Immature natural killer cell (primary cell): ENCODE measurements around the gene RNF141. TPM values are rescaled to one million over a fixed set of nuclear protein-coding genes. Genes with fewer than 3 reads are reported as not detected.

ENCODE experiments used
- DNase-seq, 3 donors: peaks; one replicate each; pipeline ENCODE4 v3.0.0; 2022; ENCODE audit warnings: mixed read lengths in 1 of 3
- H3K27ac Mint-ChIP-seq, 6 donors: one replicate each; pipeline ENCODE4 v1.8.0; 2020; ENCODE audit warnings: mixed read lengths in 6 of 6, mild to moderate bottlenecking in 5 of 6, inconsistent platforms in 4 of 6, moderate library complexity in 3 of 6
- H3K27me3 Mint-ChIP-seq, 3 donors: one replicate each; pipeline ENCODE4 v1.8.0; 2020 to 2021; ENCODE audit warnings: low read depth in 3 of 3, mild to moderate bottlenecking in 3 of 3, mixed read lengths in 3 of 3, moderate library complexity in 3 of 3, inconsistent platforms in 1 of 3
- H3K36me3 Mint-ChIP-seq, 3 donors: one replicate each; pipeline ENCODE4 v1.8.0; 2020; ENCODE audit warnings: mixed read lengths in 3 of 3, inconsistent platforms in 2 of 3, mild to moderate bottlenecking in 2 of 3
- H3K4me1 Mint-ChIP-seq, 2 donors: one replicate each; pipeline ENCODE4 v1.8.0; 2020; ENCODE audit warnings: inconsistent platforms in 2 of 2, mild to moderate bottlenecking in 2 of 2, mixed read lengths in 2 of 2, moderate library complexity in 1 of 2
- H3K4me3 Mint-ChIP-seq, 5 donors: one replicate each; pipeline ENCODE4 v1.8.0; 2020; ENCODE audit warnings: mild to moderate bottlenecking in 5 of 5, mixed read lengths in 5 of 5, inconsistent platforms in 3 of 5, moderate library complexity in 3 of 5
- H3K9me3 Mint-ChIP-seq, 6 donors: one replicate each; pipeline ENCODE4 v1.8.0; 2020; ENCODE audit warnings: mild to moderate bottlenecking in 6 of 6, mixed read lengths in 6 of 6, inconsistent platforms in 4 of 6, moderate library complexity in 3 of 6
- polyA plus RNA-seq, 3 donors: library from polyadenylated mRNA; unstranded; fragments of 300-500 nt; fragmentation: Illumina TruSeq; gene quantifications; one replicate each; pipeline ENCODE4 v1.2.3, GENCODE V29; 2021

RNF141 gene
- polyA plus RNA-seq, 3 donors from 2014 or later: 12.0 to 16.8 (median 13.0) TPM

DNA sequence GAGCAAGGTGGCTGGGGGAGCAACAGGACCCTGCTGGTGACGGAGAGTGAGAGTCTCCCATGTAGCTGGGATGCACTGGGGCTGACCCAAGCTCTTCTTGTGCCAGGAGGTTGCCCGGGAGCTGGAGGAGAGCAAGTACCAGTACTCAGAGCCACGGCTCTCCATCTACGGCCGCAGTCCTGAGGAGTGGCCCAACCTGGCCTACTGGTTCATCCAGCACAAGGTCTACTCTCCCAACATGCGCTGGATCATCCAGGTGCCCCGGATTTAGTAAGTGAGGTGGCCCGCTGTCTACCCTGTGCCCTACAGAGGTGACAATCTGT is 45.6 kb downstream of the RNF141 start:
- H3K4me3 Mint-ChIP-seq: no peak overlapping the region
- H3K9me3 Mint-ChIP-seq: no peaks in the 10 kb centered on the region
- no peak for DNase-seq

DNA sequence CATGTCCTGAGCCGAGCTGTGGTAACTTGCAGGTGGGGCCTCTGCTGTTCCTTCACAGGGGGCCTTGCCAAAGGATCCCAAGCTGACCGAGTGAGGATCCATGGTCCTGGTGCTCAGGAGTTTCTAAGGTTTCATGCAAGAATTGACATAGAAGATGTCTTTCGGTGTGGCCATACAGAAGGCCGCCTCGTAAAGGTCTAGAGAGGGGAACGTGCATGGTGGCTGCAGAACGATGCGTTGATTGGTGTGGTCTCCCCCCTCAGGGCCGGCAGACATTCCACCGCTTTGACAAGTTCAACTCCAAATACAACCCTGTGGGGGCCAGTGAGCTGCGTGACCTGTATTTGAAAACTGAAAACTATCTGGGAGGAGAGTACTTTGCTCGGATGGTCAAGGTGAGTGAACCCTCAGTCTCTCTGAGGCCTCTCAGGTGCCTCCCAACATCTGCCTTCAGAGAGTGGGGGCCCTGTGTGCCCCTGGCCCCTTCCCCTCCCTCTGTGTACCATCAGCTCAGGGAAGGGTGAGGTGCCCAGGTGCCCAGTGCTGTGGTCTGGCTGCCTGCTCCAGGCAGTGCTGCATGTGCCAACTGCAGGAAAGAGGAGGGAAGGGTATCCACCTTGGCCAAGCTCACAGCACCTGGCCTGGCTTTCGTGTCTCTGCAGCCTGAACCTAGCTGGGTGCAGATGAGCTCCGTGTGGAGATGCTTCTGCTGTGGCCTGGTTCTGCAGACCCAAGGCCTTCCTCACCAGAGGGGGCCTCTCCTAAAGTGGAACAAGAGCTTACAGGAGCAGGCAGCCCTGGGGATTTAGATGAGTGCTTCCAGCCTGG is 46.1 kb downstream of the RNF141 start:
- no peak for DNase-seq
- Mint-ChIP-seq H3K4me3 (no peak overlapping the region), H3K9me3 (no peaks in the 10 kb centered on the region), H3K4me1 (peaks cover 7 to 8% of the 10 kb centered on the region in 2 donors), H3K36me3 (peaks cover 0 to 24% (median 24%) of the 10 kb centered on the region in 3 donors), H3K27ac (no peak overlapping the region), H3K27me3 (peaks cover 2 to 4% (median 2%) of the 10 kb centered on the region in 3 donors)

More for the DNA sequence above, 45.6 kb downstream of the RNF141 start:
- Mint-ChIP-seq H3K36me3 (peaks cover 0 to 28% (median 19%) of the 10 kb centered on the region in 3 donors), H3K27ac (no peak overlapping the region), H3K4me1 (peaks cover 2% of the 10 kb centered on the region in 2 donors), H3K27me3 (peaks cover 2 to 4% (median 2%) of the 10 kb centered on the region in 3 donors)

GRCh38 chr11:10493041-10493663 is 47.8 kb downstream of the RNF141 start:
- H3K4me1 Mint-ChIP-seq: peaks cover 24% of the 10 kb centered on the region in 2 donors
- H3K9me3 Mint-ChIP-seq: no peaks in the 10 kb centered on the region
- H3K27ac Mint-ChIP-seq: no peak overlapping the region
- H3K27me3 Mint-ChIP-seq: peaks cover 2 to 4% (median 2%) of the 10 kb centered on the region in 3 donors
- no peak for DNase-seq
- H3K4me3 Mint-ChIP-seq: no peak overlapping the region
- H3K36me3 Mint-ChIP-seq: peaks cover 0 to 24% (median 23%) of the 10 kb centered on the region in 3 donors

DNA sequence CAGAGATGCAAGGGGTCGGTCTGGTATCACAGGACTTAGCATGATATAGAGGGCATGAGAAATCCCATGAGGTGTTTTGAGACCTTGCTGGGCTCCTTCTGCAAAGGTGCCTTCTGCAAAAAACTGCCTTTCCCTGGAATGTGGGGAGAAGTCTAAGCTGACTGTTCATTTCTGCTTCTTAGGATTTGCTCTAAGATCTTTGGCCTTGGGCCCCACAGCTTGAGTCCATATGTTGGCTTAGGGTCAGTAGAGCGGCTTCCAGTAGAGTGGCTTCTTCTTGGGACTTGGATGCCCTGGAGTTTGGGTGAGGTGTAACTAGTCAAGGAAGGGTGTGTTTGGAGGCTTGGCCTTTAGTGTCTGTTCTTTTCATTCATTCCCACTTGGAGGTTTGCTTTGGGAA is 48.9 kb downstream of the RNF141 start:
- Mint-ChIP-seq H3K36me3 (peaks cover 0 to 20% (median 18%) of the 10 kb centered on the region in 3 donors), H3K27ac (no peak overlapping the region), H3K4me1 (peaks cover 28 to 29% of the 10 kb centered on the region in 2 donors), H3K4me3 (no peak overlapping the region), H3K9me3 (no peaks in the 10 kb centered on the region), H3K27me3 (peaks cover 2 to 4% (median 2%) of the 10 kb centered on the region in 3 donors)
- DNase-seq: no peak

DNA sequence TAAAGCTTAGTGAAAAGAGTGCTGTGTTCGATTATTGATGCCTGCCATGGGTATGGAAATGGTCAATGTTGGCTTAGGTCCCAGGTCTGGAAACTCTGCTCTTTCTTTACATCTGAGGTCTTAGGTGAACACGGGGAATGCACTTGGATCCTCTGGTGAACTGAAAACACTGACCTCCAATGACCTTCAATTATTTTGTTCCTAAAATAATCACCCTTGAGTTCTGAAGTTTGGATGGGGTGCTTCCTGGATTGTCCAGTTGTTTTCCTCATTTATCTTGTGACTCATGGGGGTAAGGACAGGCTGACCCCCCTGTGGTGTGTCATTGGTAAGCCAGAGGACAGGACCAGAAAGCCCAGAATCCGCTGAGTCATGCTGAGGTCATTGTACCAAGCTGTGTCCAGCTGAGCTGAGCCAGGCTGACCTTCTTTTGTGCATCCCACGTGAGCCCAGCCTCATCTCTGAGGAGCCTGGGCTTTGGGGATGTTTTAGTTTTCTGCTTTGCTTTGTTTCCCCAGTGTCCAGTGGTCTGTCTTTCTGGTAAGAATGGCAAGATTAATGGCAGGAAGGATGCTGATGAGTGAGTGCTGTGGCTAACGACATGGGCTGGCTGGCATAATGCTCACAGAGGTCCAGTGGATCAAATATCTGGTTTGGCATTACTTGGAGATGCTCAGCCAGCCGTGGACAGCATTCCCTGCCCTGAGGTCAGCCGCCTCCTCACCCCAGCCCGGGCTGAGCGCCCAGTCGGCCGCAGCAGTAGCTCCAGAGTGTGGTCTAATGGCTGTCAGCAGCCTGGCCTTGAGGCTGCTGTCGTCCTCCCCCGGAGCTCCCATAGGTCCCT is 50.4 kb downstream of the RNF141 start:
- H3K27ac Mint-ChIP-seq: peak overlapping the region in 3 of 6 donors; percentile 61 to 84 (median 81)
- peaks cover 0 to 23% (median 13%) of the 10 kb centered on the region in 3 donors for H3K36me3 Mint-ChIP-seq
- H3K9me3 Mint-ChIP-seq: no peaks in the 10 kb centered on the region
- H3K4me1 Mint-ChIP-seq: peaks cover 28 to 29% of the 10 kb centered on the region in 2 donors
- no peak overlapping the region for H3K4me3 Mint-ChIP-seq
- DNase-seq: no peak
- peaks cover 1 to 2% (median 2%) of the 10 kb centered on the region in 3 donors for H3K27me3 Mint-ChIP-seq

GRCh38 chr11:10490032-10490397 is 51.0 kb downstream of the RNF141 start:
- DNase-seq: no peak
- peaks cover 1 to 2% (median 2%) of the 10 kb centered on the region in 3 donors for H3K27me3 Mint-ChIP-seq
- peaks cover 28 to 29% of the 10 kb centered on the region in 2 donors for H3K4me1 Mint-ChIP-seq
- peak overlapping the region in 5 of 6 donors; percentile 23 to 84 (median 61) for H3K27ac Mint-ChIP-seq
- H3K9me3 Mint-ChIP-seq: no peaks in the 10 kb centered on the region
- H3K36me3 Mint-ChIP-seq: peaks cover 0 to 23% (median 13%) of the 10 kb centered on the region in 3 donors
- no peak overlapping the region for H3K4me3 Mint-ChIP-seq

DNA sequence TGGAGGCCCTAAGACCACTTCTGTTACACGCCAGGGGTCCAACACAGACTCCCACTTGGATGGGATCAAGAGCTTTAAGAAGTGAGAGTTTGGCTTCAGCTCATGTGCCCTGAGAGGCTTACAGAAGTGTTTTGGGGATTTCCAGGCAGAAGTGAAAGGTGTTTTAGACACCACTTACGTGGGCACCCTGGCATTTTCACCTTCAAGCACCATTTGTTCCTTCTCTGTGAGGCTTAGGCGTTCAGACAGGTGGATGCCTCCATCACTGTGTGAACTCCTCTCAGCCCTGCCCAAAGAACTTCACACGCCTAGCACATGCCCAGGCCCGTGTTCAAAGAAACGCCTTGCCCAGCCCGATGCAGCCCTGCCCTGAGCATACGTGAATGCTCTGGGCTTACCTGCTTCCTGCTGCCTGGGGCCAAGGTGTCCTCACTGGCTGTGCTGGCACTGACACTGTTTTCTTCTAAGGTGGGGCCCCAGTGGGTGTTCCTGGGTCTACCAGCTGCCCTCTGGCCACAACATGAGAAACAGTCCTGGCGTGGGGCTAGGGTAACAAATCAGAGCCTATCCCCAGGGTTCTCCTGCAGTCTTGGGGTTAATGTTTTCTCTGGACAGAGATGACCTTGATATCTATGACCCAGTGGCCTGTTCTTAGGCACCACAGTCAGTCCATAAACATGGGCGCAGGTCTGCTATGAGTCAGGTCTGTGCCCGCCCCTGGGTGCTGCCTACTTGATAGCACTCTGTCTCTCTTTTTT is 51.9 kb downstream of the RNF141 start:
- Mint-ChIP-seq H3K4me1 (peaks cover 28 to 29% of the 10 kb centered on the region in 2 donors), H3K27ac (no peak overlapping the region), H3K36me3 (peaks cover 5 to 21% (median 11%) of the 10 kb centered on the region in 3 donors), H3K9me3 (no peaks in the 10 kb centered on the region), H3K27me3 (peaks cover 1 to 4% (median 2%) of the 10 kb centered on the region in 3 donors), H3K4me3 (peak overlapping the region in 1 of 5 donors; percentile 40)
- peak in 2 of 3 donors; percentile 4 to 14 for DNase-seq

DNA sequence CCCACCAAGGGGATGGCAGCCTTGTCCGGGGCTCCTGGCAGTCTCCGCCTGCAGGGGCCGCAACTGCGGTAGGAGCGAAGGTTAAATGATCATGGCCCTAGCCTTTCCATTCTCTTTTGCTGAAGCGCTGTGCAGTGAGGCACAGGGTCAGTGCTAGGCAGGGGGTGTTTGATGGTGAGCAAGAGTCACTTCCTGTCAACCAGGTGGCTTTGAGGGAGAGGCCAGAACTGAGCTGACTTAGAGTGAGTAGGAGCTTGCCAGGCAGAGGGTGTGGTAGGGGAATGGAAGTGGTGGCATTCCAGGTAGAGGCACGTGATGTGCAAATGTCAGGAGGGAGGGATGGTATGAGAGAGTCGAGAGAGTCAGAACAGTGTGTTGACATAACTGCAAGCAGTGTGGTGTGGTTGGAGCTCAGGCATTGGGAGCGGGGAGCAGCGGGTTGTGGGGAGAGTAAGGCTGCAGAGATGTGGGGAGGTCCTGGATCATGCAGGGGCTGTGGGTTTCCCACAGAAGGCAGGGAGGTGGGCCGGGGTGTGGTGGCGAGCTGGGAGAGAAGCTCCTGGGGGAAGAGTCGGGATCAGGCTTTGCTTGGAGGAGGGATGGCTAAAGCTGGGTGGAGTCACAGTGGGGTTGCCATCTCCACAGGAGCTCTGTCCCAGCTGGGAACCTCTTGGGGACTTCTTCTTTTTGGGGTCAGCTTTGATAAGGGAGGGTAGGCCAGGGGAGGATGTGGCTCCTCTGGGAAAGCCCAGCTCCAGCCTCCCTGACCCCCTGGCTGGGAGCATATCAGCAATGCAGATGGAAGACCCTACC is 52.7 kb downstream of the RNF141 start:
- no peak for DNase-seq
- Mint-ChIP-seq H3K36me3 (peaks cover 5 to 18% (median 9%) of the 10 kb centered on the region in 3 donors), H3K27me3 (peaks cover 1 to 4% (median 2%) of the 10 kb centered on the region in 3 donors), H3K27ac (peak overlapping the region in 3 of 6 donors; percentile 60 to 80 (median 62)), H3K9me3 (no peaks in the 10 kb centered on the region), H3K4me3 (peak overlapping the region in 1 of 5 donors; percentile 42), H3K4me1 (peaks cover 28 to 29% of the 10 kb centered on the region in 2 donors)

DNA sequence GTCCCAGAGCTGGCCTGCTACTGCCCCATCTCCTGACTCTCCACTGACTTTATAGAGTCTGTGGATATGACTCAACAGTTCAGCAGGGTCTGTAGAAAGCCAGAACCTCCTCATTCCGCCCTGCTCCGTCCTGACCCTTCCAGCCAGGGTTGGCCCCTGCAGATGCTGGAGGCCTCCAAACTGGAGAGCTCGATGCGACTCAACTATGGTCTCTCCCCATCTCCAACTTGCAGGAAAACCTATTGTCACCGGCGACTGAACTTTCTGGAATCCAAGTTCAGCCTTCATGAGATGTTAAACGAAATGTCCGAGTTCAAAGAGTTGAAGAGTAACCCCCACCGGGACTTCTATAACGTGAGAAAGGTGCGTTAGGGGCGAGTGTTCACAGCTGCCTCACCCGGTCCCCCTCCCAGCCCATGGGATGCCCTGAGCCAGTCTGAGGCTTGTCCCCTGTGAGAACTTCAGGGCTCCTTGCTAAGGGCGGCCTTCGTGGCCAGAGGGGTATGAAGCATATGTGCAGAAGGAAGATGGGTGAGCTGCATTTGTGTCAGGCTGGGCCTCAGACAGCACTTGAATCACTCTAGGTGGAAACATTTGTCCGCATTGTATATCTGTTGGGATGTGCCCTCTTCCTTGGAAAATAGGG is 53.9 kb downstream of the RNF141 start:
- Mint-ChIP-seq H3K4me1 (peaks cover 28 to 29% of the 10 kb centered on the region in 2 donors), H3K4me3 (peak overlapping the region in 1 of 5 donors; percentile 34), H3K27ac (peak overlapping the region in 1 of 6 donors; percentile 16), H3K27me3 (peaks cover 0 to 2% (median 1%) of the 10 kb centered on the region in 3 donors), H3K36me3 (peaks cover 0 to 12% (median 5%) of the 10 kb centered on the region in 3 donors), H3K9me3 (no peaks in the 10 kb centered on the region)
- DNase-seq: no peak

- Mint-ChIP-seq H3K9me3 (no peaks in the 10 kb centered on the region), H3K36me3 (peaks cover 0 to 9% (median 5%) of the 10 kb centered on the region in 3 donors), H3K4me3 (no peak overlapping the region), H3K27me3 (peaks cover 0 to 2% (median under 1%) of the 10 kb centered on the region in 3 donors), H3K27ac (no peak overlapping the region), H3K4me1 (peaks cover 28 to 29% of the 10 kb centered on the region in 2 donors)
- DNase-seq: no peak
Observed at GRCh38 chr11:10486161-10486840, 54.7 kb downstream of the RNF141 start.

GRCh38 chr11:10485646-10486045 is 55.3 kb downstream of the RNF141 start:
- no peak overlapping the region for H3K27ac Mint-ChIP-seq
- no peaks in the 10 kb centered on the region for H3K9me3 Mint-ChIP-seq
- peaks cover 0 to 2% (median 0%) of the 10 kb centered on the region in 3 donors for H3K27me3 Mint-ChIP-seq
- DNase-seq: no peak
- H3K36me3 Mint-ChIP-seq: peaks cover 0 to 9% (median 5%) of the 10 kb centered on the region in 3 donors
- peaks cover 28 to 29% of the 10 kb centered on the region in 2 donors for H3K4me1 Mint-ChIP-seq
- no peak overlapping the region for H3K4me3 Mint-ChIP-seq
